GM23248 (cell line): ENCODE measurements around the gene HLA-DMA.

Experiments used
- EZH2 ChIP-seq: fragments of 200-600 bp; sonication (generic); IDR thresholded peaks from 2 replicates; pipeline ENCODE4 v1.6.1; 2018; ENCODE audit warnings: antibody characterized with exemption, mild to moderate bottlenecking; ENCODE audit not compliant: insufficient read depth, poor library complexity, severe bottlenecking
- EZH2phosphoT487 ChIP-seq: fragments of 200-600 bp; sonication (generic); IDR thresholded peaks from 2 replicates; pipeline ENCODE4 v1.6.1; 2018; ENCODE audit warnings: antibody characterized with exemption, moderate library complexity, mild to moderate bottlenecking, low read depth; ENCODE audit not compliant: insufficient read depth

DNA sequence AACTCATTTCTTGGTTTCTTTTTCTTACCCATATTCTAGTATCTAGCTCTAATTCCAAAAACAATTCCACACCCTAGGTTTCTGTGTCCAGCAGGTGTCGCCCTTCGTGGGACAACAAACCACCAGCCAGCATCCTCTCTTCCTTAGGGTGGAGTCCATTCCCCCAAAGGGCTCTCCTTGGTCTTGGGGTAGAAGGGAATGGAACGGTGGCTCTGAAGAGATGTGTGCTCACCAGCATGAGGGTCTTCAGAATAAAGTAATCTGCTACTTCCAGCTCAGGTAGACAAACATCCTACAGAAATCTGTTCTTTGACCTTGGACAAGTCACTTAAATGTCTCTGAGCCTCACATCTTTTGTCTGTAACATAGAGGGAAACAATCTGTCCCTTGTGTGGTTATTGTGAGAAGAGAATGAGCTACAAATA is 19.2 kb downstream of the HLA-DMA start:
- no peak for TF ChIP-seq EZH2
- no peak for TF ChIP-seq EZH2phosphoT487
